HL-60 (cell line): ENCODE results near the gene DBP.

Source experiments
- DNase-seq, 2 experiments: peaks; one replicate each; pipeline ENCODE4 v3.0.0-alpha.2; 2010 to 2020; ENCODE audit warnings: low read depth in 1 of 2, low spot score in 1 of 2
- H3K27ac ChIP-seq: fragments of 250-450 bp; sonication (Bioruptor Pico); replicated peaks from 2 replicates; pipeline ENCODE4 v1.5.1; 2020; ENCODE audit warnings: mild to moderate bottlenecking, moderate library complexity
- H3K27me3 ChIP-seq: fragments of 250-450 bp; sonication (Bioruptor Pico); 2 replicates; pipeline ENCODE4 v1.5.1; 2021; ENCODE audit warnings: mild to moderate bottlenecking, moderate library complexity; ENCODE audit not compliant: insufficient read depth, poor library complexity, severe bottlenecking
- H3K4me3 ChIP-seq: replicated peaks from 2 replicates; pipeline ENCODE4 v1.5.1; 2011; ENCODE audit warnings: mild to moderate bottlenecking, control low read depth, low read length; ENCODE audit not compliant: insufficient read depth
- CTCF ChIP-seq: IDR thresholded peaks from one replicate; pipeline ENCODE4 v1.5.1; 2011; ENCODE audit warnings: low read length, control low read depth, inconsistent platforms; ENCODE audit not compliant: insufficient read depth
- GABPA ChIP-seq: IDR thresholded peaks from 2 replicates; pipeline ENCODE4 v1.6.1; 2012; ENCODE audit warnings: low read depth
- POLR2AphosphoS5 ChIP-seq: IDR thresholded peaks from 2 replicates; pipeline ENCODE4 v1.6.1; 2012; ENCODE audit warnings: low read depth
- REST ChIP-seq: IDR thresholded peaks from 2 replicates; pipeline ENCODE4 v1.6.1; 2012; ENCODE audit warnings: low read depth; ENCODE audit not compliant: insufficient replicate concordance
- SPI1 ChIP-seq: IDR thresholded peaks from 2 replicates; pipeline ENCODE4 v1.6.1; 2012; ENCODE audit warnings: low read depth, mild to moderate bottlenecking, borderline replicate concordance

DBP gene

DNA sequence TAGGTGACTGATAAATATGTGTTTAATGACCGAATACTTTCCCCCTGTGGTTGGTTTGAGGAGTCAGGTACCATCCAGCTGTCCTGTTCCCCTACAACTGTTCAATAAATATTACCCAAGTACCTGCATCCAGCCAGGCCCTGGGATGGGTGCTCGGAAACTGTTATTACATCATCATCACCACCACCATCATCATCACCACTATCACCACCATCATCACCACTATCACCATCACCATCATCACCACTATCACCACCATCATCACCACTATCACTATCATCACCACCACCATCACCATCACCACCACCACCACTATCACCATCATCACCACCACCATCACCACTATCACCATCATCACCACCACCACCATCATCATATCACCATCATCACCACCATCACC is 31.6 kb upstream of the DBP start:
- Histone ChIP-seq H3K27me3 (no peaks in the 10 kb centered on the region), H3K27ac (no peak overlapping the region), H3K4me3 (no peak overlapping the region)
- no peak for DNase-seq
- TF ChIP-seq CTCF (no peak), POLR2AphosphoS5 (no peak), GABPA (no peak), REST (no peak), SPI1 (no peak)

GRCh38 chr19:48668332-48668731 is 31.2 kb upstream of the DBP start:
- H3K4me3 ChIP-seq: no peak overlapping the region
- H3K27me3 ChIP-seq: no peaks in the 10 kb centered on the region
- TF ChIP-seq SPI1: no peak
- no peak for TF ChIP-seq GABPA
- TF ChIP-seq POLR2AphosphoS5: no peak
- no peak for TF ChIP-seq CTCF
- TF ChIP-seq REST: no peak
- no peak for DNase-seq
- H3K27ac ChIP-seq: no peak overlapping the region

GRCh38 chr19:48665786-48666185 is 28.6 kb upstream of the DBP start:
- TF ChIP-seq GABPA: no peak
- Histone ChIP-seq H3K4me3 (no peak overlapping the region), H3K27ac (no peak overlapping the region), H3K27me3 (no peaks in the 10 kb centered on the region)
- no peak for DNase-seq

GRCh38 chr19:48664476-48664875 is 27.3 kb upstream of the DBP start:
- TF ChIP-seq POLR2AphosphoS5 (no peak), GABPA (no peak)
- H3K27me3 ChIP-seq: no peaks in the 10 kb centered on the region
- DNase-seq: no peak
- H3K27ac ChIP-seq: no peak overlapping the region
- H3K4me3 ChIP-seq: no peak overlapping the region

DNA sequence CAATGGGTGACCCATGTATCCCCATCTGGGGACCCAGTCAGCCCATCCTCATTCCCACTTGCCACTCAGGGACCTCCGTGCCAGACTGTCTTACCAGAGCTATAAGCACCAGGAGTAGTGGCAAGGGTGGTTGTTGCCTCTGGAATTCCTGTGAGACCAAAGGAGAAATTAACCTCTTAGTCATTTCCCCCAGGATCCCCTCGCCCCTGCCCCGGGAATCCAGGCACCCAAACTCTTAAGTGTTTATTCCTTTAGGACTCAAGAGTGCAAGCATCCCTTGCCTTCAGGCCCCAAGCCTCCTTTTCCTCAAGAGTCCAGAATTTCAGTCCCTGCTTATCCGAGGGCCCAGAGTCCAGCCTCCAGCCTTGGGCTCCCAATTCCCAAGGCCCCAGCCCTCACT is 26.5 kb upstream of the DBP start:
- H3K27ac ChIP-seq: no peak overlapping the region
- H3K27me3 ChIP-seq: no peaks in the 10 kb centered on the region
- no peak for TF ChIP-seq CTCF
- no peak for TF ChIP-seq SPI1
- no peak for TF ChIP-seq POLR2AphosphoS5
- no peak for TF ChIP-seq REST
- TF ChIP-seq GABPA: no peak
- DNase-seq: no peak
- H3K4me3 ChIP-seq: no peak overlapping the region
